ENCODE data around the gene SPRYD7. TPM values are rescaled to one million over a fixed set of nuclear protein-coding genes. Genes with fewer than 3 reads are reported as not detected.

The SPRYD7 gene
- total RNA-seq, 4 donors from 2014 or later = 11.1 to 15.7 (median 13.1) TPM

GRCh38 chr13:49938314-49938713 lies 2.2 kb upstream of the SPRYD7 start:
- 40 to 63% methylated on average over 5 of the region's 5 CpGs for WGBS, 2 donors (ENCODE audit: low coverage in 1 of 2)
- TF ChIP-seq POLR2AphosphoS5 (IDR thresholded peaks at IDR 0.05) (no peak), EP300 (IDR thresholded peaks at IDR 0.05; ENCODE audit: low read depth) (no peak), CTCF (IDR thresholded peaks at IDR 0.05) (no peak), POLR2A (IDR thresholded peaks at IDR 0.05) (no peak)
- peak overlapping the region; percentile 90 to 94 (median 92) for H3K27ac ChIP-seq
- H3K36me3 ChIP-seq = no peaks in the 10 kb centered on the region
- no peaks in the 10 kb centered on the region for H3K9me3 ChIP-seq
- no peaks in the 10 kb centered on the region for H3K27me3 ChIP-seq
- in situ Hi-C loops (cut with MboI; ENCODE audit: low pct_ligation_motif_present in 1 of 4, low pct_unique_long_range_greater_than_20kb in 1 of 4, low sequenced_read_pairs in 3 of 4) = no loop called here
- peaks cover 0 to 47% (median 16%) of the 10 kb centered on the region in 4 donors for H3K4me1 ChIP-seq
- H3K4me3 ChIP-seq = no peak overlapping the region
- intact Hi-C loops (cut with DNase I; ENCODE audit: low total_unique reads) = no loop called here
- peak; percentile 26 for DNase-seq

- H3K4me1 ChIP-seq = peaks cover 0 to 47% (median 16%) of the 10 kb centered on the region in 4 donors
- TF ChIP-seq EP300 (IDR thresholded peaks at IDR 0.05; ENCODE audit: low read depth) (no peak), POLR2A (IDR thresholded peaks at IDR 0.05) (no peak), POLR2AphosphoS5 (IDR thresholded peaks at IDR 0.05) (no peak), CTCF (IDR thresholded peaks at IDR 0.05) (no peak)
- H3K27me3 ChIP-seq = no peaks in the 10 kb centered on the region
- in situ Hi-C loops (cut with MboI; ENCODE audit: low pct_ligation_motif_present in 1 of 4, low pct_unique_long_range_greater_than_20kb in 1 of 4, low sequenced_read_pairs in 3 of 4) = no loop called here
- peak overlapping the region; percentile 90 to 94 (median 92) for H3K27ac ChIP-seq
- no peaks in the 10 kb centered on the region for H3K9me3 ChIP-seq
- no peak for DNase-seq
- peak overlapping the region; percentile 48 to 97 (median 85) for H3K4me3 ChIP-seq
- intact Hi-C loops (cut with DNase I; ENCODE audit: low total_unique reads) = loop anchor here (1.0 kb wide), 1 partner anchor 59 kb away; no protein-coding TSS in a partner anchor
- WGBS, 2 donors (ENCODE audit: low coverage in 1 of 2) = 0% methylated on average over 17 of the region's 21 CpGs; no CpG with 5 or more reads in 1 of the 2 donors
- no peaks in the 10 kb centered on the region for H3K36me3 ChIP-seq
These were observed 781 bp upstream of the SPRYD7 start for GRCh38 chr13:49936968-49937273.

DNA sequence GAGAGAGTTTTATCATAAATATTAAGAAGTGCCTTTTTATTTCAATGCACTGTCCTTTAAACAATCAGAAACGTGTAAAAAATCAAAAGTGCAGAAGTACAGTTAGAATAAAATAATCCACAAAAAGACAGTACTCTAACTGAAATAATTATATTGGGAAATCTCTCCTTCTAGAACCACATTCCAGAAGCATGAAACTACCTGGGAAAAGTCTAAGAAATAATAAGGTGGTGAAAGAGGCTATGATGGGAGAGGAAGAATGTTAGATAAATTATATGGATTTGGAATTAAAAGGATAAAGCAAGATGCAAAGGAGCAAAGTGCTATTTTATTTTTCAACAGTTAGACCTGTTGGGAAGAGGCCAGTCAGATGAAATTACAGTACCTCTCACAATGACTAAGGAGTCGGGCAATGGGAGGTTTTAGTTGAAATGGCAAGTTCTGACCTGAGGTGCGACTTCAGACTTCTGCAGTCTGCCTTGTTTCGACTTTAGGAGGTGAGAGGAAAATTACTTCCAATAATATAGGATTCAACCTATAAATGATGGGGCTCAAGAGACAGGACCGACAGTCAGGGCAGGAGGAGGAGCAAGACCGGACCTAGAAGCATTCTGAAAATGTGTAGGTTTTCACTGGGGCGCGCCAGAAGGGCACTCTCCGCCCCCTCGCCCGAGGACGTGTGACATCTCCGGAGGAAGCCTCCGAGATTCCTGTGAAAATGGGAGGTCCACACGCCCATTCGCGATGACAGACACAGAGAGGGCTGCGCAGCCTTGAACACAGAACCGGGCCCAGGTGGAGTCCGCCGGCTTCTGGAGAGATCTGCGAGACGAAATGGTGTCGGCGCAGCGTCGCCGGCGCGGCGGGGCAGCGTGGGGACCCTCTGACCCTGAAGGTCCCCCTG lies 717 bp downstream of the SPRYD7 start:
- no peaks in the 10 kb centered on the region for H3K9me3 ChIP-seq
- intact Hi-C loops (cut with DNase I; ENCODE audit: low total_unique reads) (no loop called here), in situ Hi-C loops (cut with MboI; ENCODE audit: low pct_ligation_motif_present in 1 of 4, low pct_unique_long_range_greater_than_20kb in 1 of 4, low sequenced_read_pairs in 3 of 4) (no loop called here)
- H3K4me1 ChIP-seq = peaks cover 0 to 47% (median 16%) of the 10 kb centered on the region in 4 donors
- no peaks in the 10 kb centered on the region for H3K36me3 ChIP-seq
- H3K27ac ChIP-seq = peak overlapping the region; percentile 90 to 94 (median 92)
- no peak for TF ChIP-seq EP300 (IDR thresholded peaks at IDR 0.05; ENCODE audit: low read depth)
- TF ChIP-seq POLR2A (IDR thresholded peaks at IDR 0.05) = no peak
- no peak for TF ChIP-seq CTCF (IDR thresholded peaks at IDR 0.05)
- H3K4me3 ChIP-seq = peak overlapping the region; percentile 75 to 97 (median 85)
- 3 to 67% methylated on average over 1 to 29 of the region's 32 CpGs for WGBS, 2 donors (ENCODE audit: low coverage in 1 of 2)
- H3K27me3 ChIP-seq = no peaks in the 10 kb centered on the region
- peak; percentile 38 for DNase-seq

DNA sequence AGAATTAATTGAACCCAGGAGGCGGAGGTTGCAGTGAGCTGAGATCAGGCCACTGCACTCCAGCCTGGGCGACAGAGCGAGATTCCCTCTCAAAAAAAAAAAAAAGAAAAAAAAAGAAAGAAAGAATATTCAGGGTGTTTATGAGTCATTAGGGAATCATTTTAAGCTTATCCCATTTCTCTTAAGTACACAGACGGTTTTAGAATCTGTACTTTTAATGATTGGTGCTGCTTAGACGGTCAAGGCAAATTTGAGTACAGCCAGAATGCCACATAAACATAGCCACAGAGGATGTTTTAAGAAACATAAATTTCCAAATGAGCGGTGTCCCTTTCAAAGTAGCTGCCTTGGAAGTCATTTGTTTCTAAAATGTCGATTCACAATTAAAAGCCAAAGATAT lies 2.6 kb downstream of the SPRYD7 start:
- intact Hi-C loops (cut with DNase I; ENCODE audit: low total_unique reads) (no loop called here), in situ Hi-C loops (cut with MboI; ENCODE audit: low pct_ligation_motif_present in 1 of 4, low pct_unique_long_range_greater_than_20kb in 1 of 4, low sequenced_read_pairs in 3 of 4) (no loop called here)
- no peak overlapping the region for H3K4me3 ChIP-seq
- no peaks in the 10 kb centered on the region for H3K9me3 ChIP-seq
- H3K27me3 ChIP-seq = no peaks in the 10 kb centered on the region
- TF ChIP-seq CTCF (IDR thresholded peaks at IDR 0.05) = no peak
- TF ChIP-seq POLR2AphosphoS5 (IDR thresholded peaks at IDR 0.05) = no peak
- no peak for TF ChIP-seq POLR2A (IDR thresholded peaks at IDR 0.05)
- no peak for TF ChIP-seq EP300 (IDR thresholded peaks at IDR 0.05; ENCODE audit: low read depth)
- no peaks in the 10 kb centered on the region for H3K36me3 ChIP-seq
- no peak for DNase-seq
- WGBS, 2 donors (ENCODE audit: low coverage in 1 of 2) = 92 to 98% methylated on average over 7 of the region's 7 CpGs
- H3K27ac ChIP-seq = no peak overlapping the region
- H3K4me1 ChIP-seq = peaks cover 0 to 30% (median 15%) of the 10 kb centered on the region in 4 donors
